Measurements from ENCODE around the gene BSPRY. TPM values are rescaled to one million over a fixed set of nuclear protein-coding genes. Genes with fewer than 3 reads are reported as not detected.

BSPRY gene
- total RNA-seq (2014; rRNA removed; shearing (Covaris generic)): not detected in 2 replicates

DNA sequence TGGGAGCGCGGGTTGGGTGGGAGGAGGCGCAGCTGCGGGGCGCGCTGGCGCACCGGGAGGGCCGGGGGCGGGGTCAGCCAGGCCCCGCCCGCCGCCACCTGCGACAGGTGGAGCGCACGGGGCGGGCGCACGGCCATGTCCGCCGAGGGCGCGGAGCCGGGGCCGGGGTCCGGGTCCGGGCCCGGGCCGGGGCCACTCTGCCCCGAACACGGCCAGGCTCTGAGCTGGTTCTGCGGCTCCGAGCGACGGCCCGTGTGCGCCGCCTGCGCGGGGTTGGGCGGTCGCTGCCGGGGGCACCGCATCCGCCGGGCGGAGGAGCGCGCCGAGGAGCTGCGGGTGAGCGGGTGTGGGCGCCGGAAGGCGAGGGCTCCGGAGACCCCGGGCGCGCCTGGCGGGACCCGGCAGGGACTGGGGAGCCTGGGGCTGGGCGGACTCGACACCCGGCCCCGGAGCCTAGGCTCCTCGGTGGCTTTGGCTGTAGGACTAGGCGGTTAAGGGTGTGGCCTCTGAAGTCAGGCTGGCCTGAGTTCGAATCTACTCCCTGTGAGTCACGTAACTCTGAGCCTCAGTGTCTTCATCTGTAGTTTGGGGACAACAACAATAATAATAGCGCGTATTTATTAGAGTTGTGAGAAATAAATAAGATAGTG, at the start of gene BSPRY:
Gene BSPRY (plus strand): TSS at position 97 of the 650 bp plus-strand sequence. CDS start 39 bp downstream, at position 136.
- no peak for DNase-seq (ENCODE audit: low spot score)

DNA sequence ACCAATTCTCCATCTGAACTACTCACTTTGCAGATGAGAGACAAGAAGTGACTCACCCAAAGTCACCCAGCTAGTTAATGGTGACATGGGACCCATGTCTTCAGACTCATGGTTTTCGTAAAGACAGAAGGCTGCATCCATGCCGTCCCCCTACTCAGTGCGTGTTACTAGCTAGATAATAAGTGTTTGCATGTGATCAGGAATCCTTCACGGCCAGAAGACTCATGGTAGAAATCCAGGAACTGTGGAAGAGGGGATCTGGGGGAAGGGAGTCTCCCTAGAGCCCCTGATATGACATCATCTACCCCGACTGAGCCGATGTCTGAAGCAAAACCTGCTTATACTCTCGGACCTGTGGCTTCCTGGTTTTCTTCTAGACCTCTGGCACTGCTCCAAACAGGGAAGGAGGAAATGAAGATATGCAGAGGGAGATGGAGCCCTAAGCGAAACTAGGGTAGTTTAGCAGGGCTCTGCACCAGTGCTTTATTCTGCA, 49.5 kb upstream of the BSPRY start:
- DNase-seq (ENCODE audit: low spot score): no peak

DNA sequence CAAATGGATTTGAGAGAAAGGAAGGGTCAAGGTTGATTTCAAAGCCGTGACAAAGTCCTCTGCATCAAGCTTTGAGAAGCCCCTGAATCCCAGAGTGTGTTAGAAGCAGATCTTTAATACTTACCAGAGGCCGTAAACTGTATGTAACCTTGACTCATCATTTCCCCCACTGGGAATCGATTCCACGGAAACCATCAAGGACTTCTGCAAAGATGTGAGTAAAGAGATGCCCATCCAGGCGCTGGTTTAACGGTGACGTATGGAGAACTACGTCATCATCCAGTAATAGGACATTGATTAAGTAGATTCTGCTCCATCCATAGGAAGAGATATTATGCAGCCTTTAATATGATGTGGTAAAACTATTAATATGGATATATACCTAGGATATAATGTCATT, 47.8 kb upstream of the BSPRY start:
- DNase-seq (ENCODE audit: low spot score): no peak

DNA sequence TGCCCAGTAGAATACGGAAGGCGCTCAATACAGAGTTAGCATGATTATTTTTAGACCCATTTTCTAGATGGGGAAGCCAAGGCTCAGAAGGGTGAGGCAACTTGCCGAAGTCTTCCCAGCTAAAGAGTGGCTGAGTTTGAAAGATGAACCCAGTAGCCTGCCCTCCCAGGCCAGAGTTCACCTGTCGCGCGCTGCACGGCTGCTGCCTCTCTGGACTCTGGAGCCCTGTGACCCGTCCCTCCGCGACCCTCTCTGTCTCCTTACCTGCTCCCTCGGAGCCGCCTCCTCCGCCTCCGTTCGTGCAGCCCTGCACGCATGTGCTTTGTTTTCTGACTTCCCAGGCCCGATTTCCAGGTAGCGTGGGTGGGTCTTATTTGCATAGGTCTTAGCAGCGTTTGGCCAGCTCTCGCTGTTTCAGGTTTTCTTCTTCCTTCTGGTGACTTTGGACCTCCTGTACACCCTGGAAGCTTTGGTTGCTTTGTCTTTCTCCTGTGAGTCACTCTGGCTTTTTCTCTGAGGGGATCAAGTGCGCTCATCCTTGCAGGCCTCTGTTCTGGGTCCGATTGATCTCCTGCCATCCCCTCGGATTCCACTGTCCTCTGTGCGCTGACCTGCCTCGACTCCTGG, 46.4 kb upstream of the BSPRY start, which contains the start of gene RNF183:
Gene RNF183 (minus strand): TSS at position 585 of the 627 bp plus-strand sequence. CDS start 5,192 bp downstream, outside the sequence.
- no peak for DNase-seq (ENCODE audit: low spot score)

DNA sequence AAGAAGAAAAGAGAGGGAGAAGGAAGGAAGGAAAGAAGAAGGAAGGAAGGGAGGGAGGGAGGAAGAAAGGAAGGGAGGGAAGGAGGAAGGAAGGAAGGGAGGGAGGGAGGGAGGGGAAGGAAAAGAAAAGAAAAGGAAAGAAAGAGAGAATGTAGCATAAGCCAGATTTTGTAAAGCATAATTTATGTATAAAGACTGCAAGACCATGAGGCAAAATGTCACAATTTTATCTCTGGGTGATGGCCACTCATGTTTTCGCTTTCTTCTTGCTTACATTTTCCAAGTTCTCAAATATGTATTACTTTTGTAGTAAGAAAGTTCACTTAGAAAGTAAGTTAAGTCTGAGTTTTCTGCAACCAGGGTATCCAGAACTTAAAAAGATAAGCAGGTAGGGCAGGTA, 42.8 kb upstream of the BSPRY start:
- no peak for DNase-seq (ENCODE audit: low spot score)

DNA sequence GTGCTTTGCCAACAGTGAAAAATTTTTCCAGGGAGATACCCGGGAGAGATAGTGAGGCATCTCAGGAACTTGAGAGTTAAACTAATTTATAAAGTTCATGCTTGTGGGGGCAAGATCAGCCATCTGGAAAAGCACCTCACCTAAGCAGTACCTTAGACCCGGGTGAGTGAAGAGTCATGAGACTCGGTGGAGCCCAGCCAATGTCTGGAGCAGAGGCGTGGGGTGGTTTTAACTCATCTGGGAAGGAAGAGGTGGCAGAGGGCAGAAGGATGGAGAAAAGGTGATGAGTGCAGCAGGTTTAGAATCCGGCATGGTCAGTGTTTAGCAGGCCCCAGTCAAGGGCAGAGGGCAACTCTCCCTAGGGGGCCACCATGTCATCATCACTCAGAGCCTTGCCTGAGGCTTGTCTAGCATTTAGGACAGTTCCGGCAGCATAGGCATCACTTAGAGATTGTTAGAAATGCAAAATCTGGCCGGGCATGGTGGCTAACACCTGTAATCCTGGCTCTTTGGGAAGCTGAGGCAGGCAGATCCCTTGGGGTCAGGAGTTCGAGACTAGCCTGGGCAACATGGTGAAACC, 41.9 kb upstream of the BSPRY start:
- DNase-seq (ENCODE audit: low spot score): no peak

DNA sequence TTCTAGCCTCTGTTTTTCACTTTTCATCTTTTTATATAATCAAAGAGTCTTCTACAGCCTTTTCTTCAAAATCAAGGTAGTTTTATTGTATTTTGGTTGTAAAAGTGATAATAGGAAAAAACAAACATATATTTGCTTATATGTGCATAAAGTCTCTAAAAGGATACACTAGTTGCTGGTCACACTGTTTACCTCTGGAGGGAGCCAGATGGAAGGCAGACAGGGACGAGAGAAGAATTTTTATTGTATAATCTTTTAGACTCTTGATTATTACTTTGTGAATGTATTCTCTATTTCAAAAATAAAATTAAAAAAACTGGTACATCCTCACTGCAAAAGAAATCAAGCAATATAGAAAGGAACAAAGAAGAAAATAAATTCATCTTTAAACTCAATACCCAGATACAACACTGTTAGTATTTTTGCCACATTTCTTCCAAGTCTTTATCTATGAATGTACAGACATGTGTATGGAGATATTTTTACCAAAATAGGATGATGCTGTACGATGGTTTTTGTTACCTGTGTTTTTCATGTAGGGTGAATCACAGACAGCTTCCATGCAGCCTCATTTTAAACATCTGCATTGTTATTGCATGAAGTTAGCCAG, 40.0 kb upstream of the BSPRY start:
- peak; percentile 21 for DNase-seq (ENCODE audit: low spot score)

DNA sequence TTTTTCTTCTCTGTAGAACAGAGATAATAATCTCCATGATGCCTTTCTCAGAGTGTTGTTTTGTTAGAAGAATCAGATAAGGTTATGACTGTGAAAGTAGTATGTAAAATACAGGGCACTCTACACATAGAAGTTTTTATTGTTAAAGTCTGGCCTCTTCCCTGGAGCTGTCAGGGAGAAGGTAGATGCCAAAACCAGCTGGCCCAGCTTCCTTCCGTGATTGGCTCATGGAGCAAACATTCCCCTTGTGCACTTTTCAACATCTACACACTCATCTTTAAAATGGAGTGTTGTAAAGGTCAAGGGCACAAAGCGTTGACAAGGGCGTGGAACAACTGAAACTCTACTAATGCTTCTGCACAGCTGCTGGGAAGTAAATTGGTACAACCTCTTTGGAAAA, 38.8 kb upstream of the BSPRY start:
- DNase-seq (ENCODE audit: low spot score): no peak

DNA sequence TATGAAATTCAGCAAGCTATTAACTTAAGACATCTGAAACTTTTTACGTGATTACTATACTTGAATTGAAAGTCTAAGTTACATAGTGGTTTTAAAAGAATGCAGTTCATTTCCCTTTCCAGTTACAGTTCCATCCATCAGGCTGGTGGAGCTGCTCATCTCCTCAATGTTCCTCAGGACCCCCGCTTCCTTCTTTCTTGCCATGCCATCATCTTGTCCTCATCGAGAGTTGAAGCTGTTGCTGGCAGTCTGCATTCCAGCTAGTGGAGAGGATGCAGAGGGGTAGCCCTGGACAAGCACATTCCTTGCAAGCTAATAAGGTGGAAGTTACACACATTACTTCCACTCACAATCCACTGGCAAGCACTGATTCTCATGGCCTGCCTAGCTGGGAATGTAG, 37.4 kb upstream of the BSPRY start:
- DNase-seq (ENCODE audit: low spot score): no peak

DNA sequence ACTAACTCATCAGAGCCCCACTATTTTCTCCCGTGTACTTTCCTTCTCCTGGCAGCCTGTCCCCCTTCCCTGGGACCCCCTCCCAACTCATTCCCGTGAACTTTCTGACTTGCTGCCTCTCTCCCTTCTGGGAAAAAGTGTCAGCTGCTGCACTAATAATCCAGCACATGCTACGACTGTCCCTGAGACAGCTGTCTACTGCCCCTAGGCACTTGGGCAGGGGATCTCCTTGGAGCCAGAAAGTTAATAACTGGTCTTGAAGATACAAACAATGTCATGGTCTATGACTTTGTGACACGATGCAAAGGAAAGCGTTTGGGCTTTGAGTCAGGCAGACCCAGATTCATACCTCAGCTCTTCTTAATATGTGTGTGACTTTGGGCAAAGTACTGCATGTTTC, 36.1 kb upstream of the BSPRY start:
- no peak for DNase-seq (ENCODE audit: low spot score)

DNA sequence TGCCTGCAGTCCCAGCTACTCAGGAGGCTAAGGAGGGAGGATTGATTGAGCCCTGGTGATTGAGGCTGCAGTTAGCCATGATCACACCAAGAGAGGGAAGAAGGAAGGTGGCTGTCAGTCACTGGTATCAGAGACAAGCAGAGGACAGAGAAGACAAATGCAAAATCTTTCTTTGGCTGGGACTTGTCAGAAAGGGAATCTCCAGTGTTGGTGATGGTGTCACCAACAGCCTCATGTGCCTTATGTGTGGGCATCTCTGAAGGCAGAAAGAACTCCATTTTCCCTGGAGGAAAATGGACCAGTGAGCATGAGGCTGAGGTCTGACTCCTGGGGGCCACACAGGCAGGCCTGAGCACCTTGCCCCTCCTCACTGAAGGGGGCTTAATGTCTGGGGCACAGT, 34.1 kb upstream of the BSPRY start:
- DNase-seq (ENCODE audit: low spot score): no peak

DNA sequence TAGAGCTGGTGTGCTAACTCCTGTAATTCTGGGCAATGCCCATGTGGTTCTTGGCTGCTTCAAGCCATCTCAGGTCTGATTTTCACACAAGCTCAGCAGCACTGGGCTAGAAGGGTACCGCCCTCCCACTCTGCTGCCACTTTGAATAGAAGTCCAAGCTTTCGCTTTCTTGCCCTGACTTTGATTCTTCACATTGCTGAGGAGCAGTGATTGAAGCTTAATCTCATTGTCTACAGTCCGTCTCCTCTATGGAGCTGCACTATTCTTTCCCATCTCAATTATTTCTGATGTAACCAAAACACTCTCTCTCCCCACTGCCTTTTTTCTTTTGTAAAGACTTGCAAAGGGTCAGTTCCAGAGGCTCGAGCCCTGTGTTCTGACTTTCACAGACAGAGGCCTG, 33.3 kb upstream of the BSPRY start:
- no peak for DNase-seq (ENCODE audit: low spot score)

DNA sequence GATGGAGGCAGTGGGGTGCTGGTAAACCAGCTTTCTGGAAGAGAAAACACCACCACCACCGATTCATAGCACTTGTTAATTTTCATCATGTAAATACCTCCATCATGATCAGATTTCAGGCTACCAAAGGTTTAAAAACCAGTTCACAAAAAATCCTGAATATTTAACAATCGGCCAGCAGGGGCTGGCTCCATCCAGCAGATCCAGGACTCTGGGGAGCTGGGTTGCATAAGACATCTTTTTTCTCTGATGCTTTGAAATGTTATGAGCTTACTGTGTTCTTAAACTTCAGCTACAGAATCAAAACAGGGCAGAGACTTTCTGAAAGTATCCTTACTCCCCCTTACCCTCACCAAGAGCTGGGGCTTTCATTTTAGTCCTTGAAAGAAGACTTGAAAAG, 31.6 kb upstream of the BSPRY start:
- DNase-seq (ENCODE audit: low spot score): no peak

DNA sequence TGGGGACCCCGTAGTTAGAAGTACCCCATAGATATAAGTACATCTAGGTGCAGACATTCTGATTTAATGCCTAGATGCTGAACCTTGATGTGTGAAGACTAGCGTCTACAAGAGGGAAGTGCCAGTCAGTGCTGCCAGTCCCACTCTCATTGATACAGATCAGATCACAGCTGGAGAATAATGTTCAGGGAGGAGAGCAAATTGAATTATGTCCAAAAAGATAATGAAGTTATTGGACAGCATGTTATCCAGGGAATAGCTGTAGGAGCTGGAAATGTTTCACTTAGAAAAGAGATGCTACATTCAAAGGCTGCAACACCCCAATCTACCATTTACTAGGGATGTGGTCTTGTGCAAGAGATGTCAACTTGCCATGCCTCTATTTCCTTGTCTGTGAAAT, 30.3 kb upstream of the BSPRY start:
- no peak for DNase-seq (ENCODE audit: low spot score)

DNA sequence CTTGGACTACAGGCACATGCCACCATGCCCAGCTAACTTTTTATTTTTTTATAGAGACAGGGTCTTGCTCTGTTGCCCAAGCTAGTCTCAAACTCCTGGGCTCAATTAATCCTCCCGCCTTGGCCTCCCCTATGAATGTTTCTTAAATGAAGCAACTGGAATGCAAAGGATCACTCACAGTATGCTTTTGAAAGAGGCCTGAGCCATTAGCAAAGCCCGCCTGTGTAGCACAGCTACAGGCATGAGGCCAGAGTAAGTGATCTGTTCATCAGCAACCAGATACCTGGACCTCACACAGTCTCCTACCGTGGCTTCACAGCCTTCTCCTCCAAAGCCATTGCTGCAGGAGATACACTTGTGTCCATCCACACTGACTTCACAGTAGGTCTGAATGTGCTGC, 29.3 kb upstream of the BSPRY start:
- DNase-seq (ENCODE audit: low spot score): no peak

DNA sequence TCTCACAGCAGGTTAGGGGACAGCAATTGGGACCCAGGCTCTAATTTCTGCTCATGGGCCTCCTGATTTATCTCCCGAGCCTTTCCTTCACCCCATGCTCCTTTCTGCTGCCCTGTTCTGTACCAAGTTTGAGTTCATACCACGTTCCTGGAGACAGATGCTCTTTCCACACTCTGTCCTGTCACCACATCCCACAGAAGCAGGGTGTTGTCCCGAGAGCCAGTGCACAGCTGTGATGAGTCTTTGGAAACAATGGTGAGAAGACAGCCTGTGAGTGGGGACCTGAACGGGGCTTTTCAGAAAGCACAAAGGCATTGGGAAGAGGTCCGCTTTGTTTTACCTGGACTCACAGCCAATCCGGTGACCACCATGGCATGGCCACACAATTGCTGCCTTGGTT, 26.7 kb upstream of the BSPRY start:
- no peak for DNase-seq (ENCODE audit: low spot score)

DNA sequence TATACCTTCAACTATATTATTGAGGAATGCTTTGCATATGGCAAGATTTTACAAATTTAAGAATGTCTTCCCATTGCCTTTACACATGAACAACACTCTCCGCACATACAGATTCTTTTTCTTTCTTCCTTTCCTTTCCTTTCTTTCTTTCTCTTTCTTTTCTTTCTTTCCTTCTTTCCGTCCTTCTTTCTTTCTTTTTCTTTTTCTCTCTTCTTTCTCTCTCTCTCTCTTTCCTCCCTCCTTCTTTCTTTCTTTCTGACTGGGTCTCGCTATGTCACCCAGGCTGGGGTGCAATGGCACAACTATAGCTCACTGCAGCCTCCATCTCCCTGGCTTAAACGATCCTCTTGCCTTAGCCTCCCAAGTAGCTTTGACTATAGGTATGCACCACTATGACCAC, 23.1 kb upstream of the BSPRY start:
- no peak for DNase-seq (ENCODE audit: low spot score)

DNA sequence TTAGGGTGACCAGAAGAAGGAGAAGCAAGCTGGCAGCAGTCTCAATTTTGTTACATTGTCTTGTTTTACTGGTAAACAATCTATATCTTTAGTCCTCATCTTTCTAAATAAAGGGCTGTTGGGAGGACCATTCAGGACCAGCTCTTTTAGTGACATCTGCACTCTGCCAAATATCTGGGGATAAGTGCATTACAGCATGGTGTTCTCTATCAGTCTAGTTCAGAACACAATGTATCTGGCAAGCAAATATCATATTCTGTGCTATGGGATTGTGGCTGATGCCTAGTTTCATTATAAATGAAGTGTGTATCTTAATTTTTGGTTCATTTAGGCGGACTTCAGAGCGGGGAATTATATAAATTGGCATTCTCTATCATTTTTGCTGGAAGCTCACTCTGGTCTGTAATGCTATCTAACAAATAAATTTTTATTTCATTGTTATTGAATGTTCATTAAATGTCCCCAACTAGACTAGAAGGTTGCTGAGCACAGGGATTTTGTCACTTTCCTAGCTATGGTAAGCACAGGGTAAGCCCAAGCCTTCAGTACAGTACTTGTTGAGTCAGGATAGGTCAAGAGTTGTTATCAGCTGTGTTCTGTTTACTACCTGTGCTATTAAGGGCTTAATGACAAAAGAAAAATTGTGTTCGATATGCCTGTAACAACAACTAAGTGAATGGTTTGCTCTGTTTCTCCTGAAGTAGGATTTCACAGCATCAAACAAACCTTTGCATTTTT, 21.1 kb upstream of the BSPRY start:
- no peak for DNase-seq (ENCODE audit: low spot score)

DNA sequence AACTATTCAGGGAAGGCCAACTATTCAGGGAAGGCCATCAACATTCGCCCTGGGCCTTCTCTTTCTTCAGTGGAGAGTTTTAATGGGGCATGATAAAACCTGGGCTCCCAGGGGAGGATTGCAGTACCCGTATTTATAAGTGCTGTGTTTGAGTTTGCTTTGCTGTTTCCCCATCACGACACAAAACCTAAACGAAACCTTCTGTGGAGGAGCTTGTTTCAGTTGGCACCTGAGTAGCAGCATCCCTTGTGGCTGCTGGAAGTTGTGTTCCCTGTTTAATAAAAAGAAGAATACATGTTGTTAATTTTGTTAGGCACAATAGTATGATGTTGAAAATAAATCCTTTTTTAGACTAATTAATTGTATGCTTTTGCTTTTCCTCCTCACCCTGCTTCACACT, 17.6 kb upstream of the BSPRY start:
- DNase-seq (ENCODE audit: low spot score): no peak

DNA sequence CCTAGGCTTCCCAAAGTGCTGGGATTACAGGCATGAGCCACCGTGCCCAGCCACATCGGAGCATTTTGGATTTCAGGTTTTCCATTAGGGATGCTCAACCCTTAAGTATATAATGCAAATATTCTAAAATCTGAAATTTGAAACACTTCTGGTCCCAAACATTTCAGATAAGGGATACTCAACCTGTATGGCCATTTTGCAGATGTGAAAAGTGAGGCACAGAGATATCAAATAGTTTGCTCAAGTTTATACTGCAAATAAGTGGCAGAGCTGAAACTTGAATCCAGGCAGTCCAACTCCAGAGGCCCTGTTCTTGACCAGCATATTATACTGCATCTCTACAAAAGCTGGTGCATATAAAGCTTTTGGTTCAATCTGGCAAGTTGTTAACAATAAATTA, 11.6 kb upstream of the BSPRY start:
- DNase-seq (ENCODE audit: low spot score): no peak

DNA sequence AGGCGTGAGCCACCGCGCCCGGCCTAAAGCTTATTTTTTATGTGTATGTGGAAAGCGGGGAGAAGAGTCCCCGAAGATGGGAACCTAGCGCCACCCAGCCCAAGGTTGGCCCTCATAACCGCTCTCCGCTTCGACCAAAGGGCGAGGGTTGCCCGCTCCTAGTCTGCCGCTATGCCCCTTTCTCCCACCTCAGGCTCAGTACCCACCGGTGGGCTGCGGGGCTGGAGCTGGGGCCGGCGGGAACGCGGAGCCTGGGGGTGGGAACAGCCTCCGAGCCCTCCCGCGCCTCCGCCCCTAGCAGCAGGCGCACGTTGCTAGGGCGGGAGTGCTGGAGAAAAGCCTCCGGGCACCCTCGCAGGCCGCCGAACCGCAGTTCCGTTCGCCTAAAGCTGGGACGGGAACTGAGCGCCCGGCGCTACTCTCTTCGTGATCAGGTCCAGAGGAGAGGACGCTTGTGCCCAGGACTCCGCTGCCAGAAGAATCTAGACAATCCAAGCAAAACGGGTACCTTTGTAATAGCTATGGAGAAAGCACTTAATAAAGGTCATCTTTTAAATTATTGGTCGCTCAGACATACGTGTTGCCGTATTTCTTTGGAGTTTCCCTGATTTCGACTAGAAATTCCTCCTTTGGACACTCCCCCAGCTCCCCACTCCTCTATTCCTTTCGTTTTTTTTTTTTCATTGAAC, 9.2 kb upstream of the BSPRY start, which contains the start of gene WDR31:
Gene WDR31 (minus strand): TSS at position 265 of the 689 bp plus-strand sequence. CDS start 8,253 bp downstream, outside the sequence.
- DNase-seq (ENCODE audit: low spot score): peak; percentile 70
